Mucosa of stomach (tissue), 1 donor: ENCODE results near the gene OSGIN1.

Source experiments
- H3K27me3 ChIP-seq: one replicate; pipeline ENCODE4 v1.7.0; 2013; ENCODE audit warnings: mild to moderate bottlenecking, low read length; ENCODE audit not compliant: control insufficient read depth, insufficient read depth
- H3K36me3 ChIP-seq: one replicate; pipeline ENCODE4 v1.7.0; 2013; ENCODE audit warnings: low read length; ENCODE audit not compliant: control insufficient read depth, insufficient read depth
- H3K4me1 ChIP-seq: one replicate; pipeline ENCODE4 v1.7.0; 2013; ENCODE audit warnings: mild to moderate bottlenecking, low read length; ENCODE audit not compliant: control insufficient read depth, insufficient read depth
- H3K4me3 ChIP-seq: one replicate; pipeline ENCODE4 v1.7.0; 2013; ENCODE audit warnings: low read length
- H3K9ac ChIP-seq: one replicate; pipeline ENCODE4 v1.7.0; 2013; ENCODE audit warnings: mild to moderate bottlenecking, low read length, moderate library complexity
- H3K9me3 ChIP-seq: one replicate; pipeline ENCODE4 v1.7.0; 2013; ENCODE audit warnings: mild to moderate bottlenecking, low read length, moderate library complexity; ENCODE audit not compliant: control insufficient read depth
- donor health status: Pancreatic carcinoma.

Gene OSGIN1

DNA sequence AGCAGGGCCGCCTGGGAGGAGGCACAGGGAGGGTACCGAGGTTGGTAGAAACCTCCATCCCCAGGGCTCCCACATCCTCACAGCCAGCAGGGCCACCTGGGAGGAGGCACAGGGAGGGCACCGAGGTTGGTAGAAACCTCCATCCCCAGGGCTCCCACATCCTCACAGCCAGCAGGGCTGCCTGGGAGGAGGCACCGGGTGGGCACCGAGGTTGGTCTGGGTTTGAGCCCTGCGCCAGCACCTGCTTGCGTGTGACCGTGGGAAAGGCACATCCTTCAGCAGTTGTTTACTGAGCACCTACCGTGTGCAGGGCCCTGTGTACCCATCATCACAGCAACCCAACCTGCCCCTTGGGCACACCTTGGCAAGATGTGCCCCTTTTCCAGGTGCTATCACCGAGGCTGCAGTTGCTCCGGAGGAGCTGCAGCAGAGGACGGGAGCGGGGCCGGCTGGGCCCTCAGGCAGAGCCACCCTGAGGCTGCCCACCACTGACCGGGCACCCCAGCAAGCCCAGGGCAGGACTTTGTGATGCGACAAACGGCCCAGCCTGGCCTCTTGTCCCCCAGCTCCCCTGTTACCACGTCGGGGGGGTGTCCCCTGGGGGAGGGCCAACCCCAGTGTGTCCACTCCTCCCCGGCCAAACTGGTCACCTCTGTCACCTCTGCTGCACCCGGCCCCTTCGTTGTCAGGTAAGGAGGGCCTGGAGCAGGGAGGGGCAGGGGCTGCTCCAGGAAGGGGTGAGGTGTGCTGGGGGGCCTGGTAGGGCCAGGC lies 22.1 kb upstream of the OSGIN1 start:
- Histone ChIP-seq H3K4me3 (no peak overlapping the region), H3K36me3 (no peaks in the 10 kb centered on the region), H3K27me3 (peaks cover 5% of the 10 kb centered on the region), H3K9me3 (no peaks in the 10 kb centered on the region), H3K4me1 (no peaks in the 10 kb centered on the region), H3K9ac (no peak overlapping the region)

DNA sequence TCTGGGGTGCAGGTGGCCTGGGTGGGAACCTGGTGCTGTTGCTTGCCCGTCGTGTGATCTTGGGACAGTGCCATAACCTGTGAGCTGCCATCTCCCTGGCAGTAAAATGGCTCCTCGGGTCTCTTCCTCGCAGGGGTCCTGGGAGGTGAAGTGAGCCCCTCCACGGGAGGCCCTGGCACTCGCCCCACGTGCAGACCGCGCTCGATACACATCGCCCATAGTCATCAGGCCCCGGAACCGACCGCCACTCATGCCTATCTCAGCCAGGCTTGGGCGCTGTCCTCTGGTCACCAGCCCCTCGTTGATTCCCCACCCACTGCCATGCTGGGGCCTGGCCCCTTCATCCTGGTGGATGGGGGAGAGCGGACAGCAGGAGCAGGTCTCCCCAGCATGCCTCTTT lies 21.5 kb upstream of the OSGIN1 start:
- Histone ChIP-seq H3K4me3 (no peak overlapping the region), H3K9ac (no peak overlapping the region), H3K9me3 (no peaks in the 10 kb centered on the region), H3K27me3 (peaks cover 5% of the 10 kb centered on the region), H3K4me1 (no peaks in the 10 kb centered on the region), H3K36me3 (no peaks in the 10 kb centered on the region)

DNA sequence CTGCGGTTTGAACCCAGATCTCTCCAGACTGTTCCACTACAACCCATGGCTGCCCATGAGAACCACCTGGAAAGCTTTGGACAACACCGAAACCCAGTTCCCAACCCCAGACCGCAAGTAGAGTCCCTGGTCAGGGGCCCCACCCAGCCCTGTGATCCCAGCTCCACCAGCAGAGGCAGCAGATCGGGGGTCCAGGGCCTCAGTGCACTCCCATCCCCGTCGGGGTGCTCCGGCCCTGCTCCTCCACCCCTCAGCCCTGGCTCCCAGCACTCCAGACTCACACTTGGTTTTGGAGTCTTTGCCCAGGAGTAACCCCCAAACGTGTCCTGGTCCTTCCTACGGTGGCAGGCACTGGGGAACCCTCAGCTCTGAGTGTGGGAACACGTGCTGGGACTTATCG lies 20.7 kb upstream of the OSGIN1 start:
- no peaks in the 10 kb centered on the region for H3K36me3 ChIP-seq
- no peaks in the 10 kb centered on the region for H3K4me1 ChIP-seq
- no peaks in the 10 kb centered on the region for H3K9me3 ChIP-seq
- no peak overlapping the region for H3K9ac ChIP-seq
- H3K4me3 ChIP-seq, result no peak overlapping the region
- peaks cover 5% of the 10 kb centered on the region for H3K27me3 ChIP-seq

DNA sequence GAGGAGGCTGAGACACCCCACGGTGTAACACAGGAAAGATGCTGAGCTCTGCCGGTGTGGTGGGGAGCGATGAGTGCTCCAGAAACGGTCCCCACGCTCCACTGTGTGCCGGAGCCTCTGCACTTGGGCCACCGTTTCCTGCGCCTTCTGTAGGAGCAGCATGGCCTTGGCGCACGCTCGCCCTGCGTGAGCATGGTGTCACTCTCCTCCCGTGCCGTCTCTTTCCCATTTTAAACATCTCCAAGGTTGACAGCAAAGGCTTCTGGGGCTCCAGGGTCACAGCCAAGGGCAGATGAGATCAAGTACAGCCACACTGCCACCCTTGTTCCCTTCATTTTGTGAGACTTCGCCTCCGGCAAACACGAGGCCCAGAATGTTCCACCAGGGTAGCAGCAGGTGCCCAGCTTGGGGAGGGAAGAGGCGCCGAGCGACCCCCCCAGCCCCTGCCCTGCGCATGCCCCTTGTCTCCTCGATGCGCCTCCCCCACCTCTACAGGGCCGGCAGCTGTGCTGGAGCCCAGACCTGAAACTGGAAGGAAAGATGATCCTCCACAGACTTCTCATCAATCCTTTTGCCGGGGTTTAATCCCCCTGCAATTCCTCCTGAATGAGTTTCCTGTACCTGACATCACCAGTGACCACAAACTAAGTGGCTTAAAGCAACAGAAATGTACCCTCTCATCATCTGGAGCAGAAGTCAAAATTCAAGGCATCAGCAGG lies 19.9 kb upstream of the OSGIN1 start:
- Histone ChIP-seq H3K4me1 (no peaks in the 10 kb centered on the region), H3K9ac (no peak overlapping the region), H3K4me3 (no peak overlapping the region), H3K9me3 (no peaks in the 10 kb centered on the region), H3K27me3 (peaks cover 5% of the 10 kb centered on the region), H3K36me3 (no peaks in the 10 kb centered on the region)

DNA sequence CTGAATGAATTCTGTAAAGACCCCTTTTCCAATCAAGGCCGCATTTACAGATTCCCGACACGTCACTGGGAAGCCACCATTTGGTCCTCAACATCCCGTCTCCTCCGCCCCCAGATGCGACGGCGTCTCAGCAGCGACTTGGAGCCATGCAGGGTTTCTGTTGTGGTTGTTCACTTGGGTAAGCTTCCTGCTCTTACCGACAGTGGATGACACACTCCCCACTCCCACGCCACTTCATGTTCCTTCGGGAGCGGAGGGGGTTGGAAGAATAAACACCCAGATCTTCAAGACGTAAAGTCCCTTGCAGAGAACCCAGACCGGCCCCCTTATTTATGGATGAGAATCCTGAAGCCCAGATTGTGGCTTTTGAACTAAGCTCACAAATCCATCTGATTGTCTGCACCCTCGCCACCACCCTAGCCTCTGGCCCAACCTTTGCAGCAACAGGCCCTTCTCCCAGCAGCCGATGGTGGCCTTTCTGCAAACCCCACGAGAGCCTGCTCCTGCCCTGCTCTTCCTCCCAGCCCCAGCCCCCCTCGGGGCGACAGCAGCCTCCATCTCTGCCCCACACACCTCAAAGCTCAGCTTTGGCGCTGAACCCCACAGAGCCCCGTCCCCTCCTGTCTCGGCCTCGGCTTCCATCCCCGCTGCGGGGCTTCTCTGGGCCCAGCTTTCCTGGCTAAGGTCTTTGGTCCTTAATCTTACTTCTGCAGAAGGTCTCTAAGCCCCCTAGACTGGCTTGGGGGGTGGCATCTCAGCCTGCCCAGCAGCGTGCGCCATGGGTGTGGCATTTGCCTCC lies 19.0 kb upstream of the OSGIN1 start:
- Histone ChIP-seq H3K27me3 (peaks cover 5% of the 10 kb centered on the region), H3K4me1 (no peaks in the 10 kb centered on the region), H3K9ac (no peak overlapping the region), H3K36me3 (no peaks in the 10 kb centered on the region), H3K9me3 (no peaks in the 10 kb centered on the region), H3K4me3 (no peak overlapping the region)

DNA sequence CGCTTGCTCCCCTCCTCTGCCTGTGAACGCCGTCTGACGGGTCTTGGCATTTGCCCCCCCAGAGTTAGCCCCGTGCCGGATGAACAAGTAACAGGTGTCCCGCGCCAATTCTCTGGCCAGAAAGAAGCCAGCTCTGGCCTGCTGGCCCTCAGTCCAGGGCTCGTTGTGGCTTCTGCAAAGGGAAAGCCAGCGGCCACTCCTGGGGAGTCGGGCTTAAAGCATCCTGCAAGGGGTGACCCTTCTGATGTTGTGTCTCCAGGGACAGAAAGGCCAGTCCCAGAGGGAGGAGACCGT lies 18.4 kb upstream of the OSGIN1 start:
- peaks cover 4% of the 10 kb centered on the region for H3K4me1 ChIP-seq
- no peak overlapping the region for H3K4me3 ChIP-seq
- peaks cover 5% of the 10 kb centered on the region for H3K27me3 ChIP-seq
- H3K9ac ChIP-seq, result no peak overlapping the region
- no peaks in the 10 kb centered on the region for H3K9me3 ChIP-seq
- H3K36me3 ChIP-seq, result no peaks in the 10 kb centered on the region

DNA sequence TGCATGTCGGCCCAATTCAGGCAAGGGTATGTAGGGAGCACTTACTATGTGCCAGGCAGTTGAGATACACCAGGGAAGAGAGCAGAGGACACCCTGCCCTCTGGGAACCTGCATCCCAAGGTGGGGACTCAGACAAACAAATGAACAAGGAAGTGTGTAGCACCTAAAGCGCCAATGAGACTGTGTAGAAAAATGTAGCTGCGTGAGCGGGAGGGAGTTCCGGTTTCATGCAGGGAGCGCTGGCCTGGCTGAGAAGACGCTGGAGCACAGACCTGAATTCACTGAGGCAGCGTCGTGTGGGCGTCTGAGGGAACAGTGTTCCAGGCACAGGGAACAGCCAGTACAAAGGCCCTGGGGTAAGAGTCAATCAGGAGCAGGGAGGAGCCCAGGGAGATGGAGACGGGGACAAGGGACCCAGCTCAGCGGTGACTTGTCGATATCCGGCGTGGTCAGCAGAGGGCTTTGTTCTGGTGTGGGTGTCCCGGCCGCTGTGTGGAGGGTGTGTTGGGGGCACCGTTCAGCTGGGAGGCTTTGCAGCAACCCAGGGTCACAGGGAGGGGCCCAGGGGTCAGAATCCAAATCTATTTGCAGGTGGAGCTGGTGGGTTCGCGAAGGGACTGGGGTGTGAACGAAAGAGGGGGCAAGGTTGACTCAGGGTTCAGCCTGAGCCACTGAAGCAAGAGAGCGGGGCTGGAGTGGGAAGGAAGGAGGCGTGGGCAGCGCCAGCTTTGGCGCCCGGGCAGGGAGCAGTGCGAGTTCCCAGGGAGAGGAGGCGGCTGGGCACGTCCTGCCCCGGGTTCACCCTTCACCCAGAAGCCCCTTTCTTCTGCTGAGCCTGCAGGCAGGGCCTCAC lies 17.8 kb upstream of the OSGIN1 start:
- no peak overlapping the region for H3K4me3 ChIP-seq
- no peak overlapping the region for H3K9ac ChIP-seq
- no peaks in the 10 kb centered on the region for H3K36me3 ChIP-seq
- H3K4me1 ChIP-seq, result peaks cover 4% of the 10 kb centered on the region
- peaks cover 5% of the 10 kb centered on the region for H3K27me3 ChIP-seq
- H3K9me3 ChIP-seq, result no peaks in the 10 kb centered on the region

DNA sequence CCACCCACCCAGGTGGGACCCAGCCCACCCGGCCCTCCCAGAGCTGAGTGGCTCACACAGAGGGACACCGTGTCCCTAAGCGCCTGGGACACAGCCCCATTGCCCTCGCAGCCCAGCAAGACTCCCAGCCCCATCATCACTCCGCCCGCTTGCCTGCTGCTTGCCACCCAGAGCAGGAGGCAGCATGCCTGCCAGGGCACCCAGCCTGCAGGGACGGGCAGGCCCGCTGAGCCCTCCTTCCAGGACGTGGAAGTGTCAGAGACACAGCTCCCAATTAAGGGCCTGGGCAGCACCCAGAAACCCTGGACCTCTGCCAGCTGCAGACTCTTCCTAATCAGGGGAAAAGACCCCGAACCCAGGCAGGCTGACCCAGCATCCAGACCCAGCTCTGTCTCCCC lies 17.2 kb upstream of the OSGIN1 start:
- H3K27me3 ChIP-seq, result peaks cover 5% of the 10 kb centered on the region

DNA sequence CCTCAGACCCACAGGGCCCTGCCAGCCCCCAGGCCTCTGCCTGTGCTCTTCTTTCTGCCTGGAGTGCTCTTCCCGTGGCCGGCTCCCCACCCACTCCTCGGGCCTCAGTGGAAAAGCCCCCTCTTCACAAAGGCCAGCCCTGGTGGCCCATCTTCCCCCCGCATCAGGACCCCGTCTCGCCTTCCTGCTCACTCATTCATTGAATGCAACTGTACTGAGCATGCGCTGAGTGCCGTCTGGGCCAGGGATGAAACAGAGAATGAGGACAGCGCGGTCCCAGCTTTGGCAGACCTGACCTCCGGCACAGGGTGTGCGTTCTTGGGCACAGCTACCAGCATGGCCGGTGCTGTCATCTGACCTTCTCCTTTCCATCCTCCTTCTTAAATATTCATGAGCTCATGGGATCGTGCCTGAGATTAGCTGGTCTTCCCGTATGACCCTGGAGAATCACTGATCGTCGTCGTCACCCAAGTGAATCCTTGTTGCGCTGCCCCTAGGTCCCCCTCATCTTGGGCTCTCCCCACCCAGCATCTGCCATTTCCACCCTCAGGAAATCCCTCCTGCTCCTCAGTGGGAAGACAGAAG lies 16.4 kb upstream of the OSGIN1 start:
- Histone ChIP-seq H3K36me3 (no peaks in the 10 kb centered on the region), H3K27me3 (peaks cover 5% of the 10 kb centered on the region), H3K9me3 (no peaks in the 10 kb centered on the region), H3K4me1 (peaks cover 4% of the 10 kb centered on the region), H3K9ac (no peak overlapping the region), H3K4me3 (no peak overlapping the region)

More for the DNA sequence above, 17.2 kb upstream of the OSGIN1 start:
- no peaks in the 10 kb centered on the region for H3K9me3 ChIP-seq
- H3K4me1 ChIP-seq, result peaks cover 4% of the 10 kb centered on the region
- no peaks in the 10 kb centered on the region for H3K36me3 ChIP-seq
- H3K4me3 ChIP-seq, result no peak overlapping the region
- no peak overlapping the region for H3K9ac ChIP-seq

DNA sequence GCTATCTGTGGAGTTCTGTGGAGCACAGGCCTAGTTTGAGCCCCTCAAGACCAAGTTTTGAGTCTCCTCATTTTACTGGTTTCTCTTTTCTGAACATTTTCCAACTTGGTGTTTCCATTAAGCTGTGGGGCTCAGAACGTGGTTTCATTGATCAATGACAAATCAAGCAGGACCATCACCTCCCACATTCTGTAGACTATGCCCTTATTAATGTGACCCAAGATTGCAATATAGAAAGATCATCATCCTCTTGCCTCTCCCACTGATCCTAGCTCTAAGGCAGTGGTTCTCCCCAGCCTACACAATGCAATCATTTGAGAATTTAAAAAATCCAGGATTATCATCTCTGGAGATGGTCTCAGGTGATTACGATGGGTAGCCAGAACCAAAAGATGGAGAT lies 15.8 kb upstream of the OSGIN1 start:
- Histone ChIP-seq H3K4me1 (peaks cover 10% of the 10 kb centered on the region), H3K9ac (no peak overlapping the region), H3K36me3 (no peaks in the 10 kb centered on the region), H3K9me3 (no peaks in the 10 kb centered on the region), H3K27me3 (peaks cover 5% of the 10 kb centered on the region), H3K4me3 (no peak overlapping the region)
